GM18867 (cell line): ENCODE results near the gene QSOX1.

Experiments used
- ATAC-seq: cut with Tn5 transposase; IDR thresholded peaks from one replicate; pipeline ENCODE4 v1.9.1; 2021; ENCODE audit warnings: mild to moderate bottlenecking, moderate library complexity; ENCODE audit not compliant: unreplicated experiment

QSOX1 gene

DNA sequence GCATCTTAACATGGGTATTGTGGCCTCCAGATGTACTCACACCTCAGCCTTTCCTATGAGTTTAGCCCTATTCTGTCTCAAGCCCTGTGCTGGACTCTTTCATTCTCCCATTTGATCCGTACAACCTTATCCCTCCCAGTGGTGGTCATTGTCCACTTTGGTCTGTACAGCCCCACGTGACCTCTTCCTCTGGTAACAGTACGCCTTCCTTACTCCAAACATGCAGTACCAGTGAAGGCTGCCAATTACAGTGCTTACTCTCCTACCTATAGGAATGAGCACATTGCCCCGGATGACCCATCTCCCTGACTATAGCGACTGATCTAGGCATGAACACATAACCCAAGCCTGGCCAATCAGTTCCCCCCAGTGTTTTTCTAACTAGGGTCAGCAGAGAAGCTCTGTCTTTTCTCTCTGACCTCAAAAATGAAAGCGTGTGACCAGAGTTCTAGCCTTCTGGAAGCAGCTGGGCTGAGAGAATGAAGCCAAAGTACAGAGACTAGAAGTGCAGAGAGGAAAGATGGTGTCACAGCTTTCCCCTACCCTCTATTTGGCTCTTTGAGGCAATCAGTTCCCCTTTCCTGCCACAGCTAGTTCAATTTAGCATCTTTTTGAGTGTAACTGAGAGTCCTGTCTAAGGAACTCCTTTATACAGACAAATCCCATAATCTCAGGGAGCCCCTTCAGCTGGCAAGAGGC lies 9.9 kb upstream of the QSOX1 start:
- no peak for ATAC-seq

DNA sequence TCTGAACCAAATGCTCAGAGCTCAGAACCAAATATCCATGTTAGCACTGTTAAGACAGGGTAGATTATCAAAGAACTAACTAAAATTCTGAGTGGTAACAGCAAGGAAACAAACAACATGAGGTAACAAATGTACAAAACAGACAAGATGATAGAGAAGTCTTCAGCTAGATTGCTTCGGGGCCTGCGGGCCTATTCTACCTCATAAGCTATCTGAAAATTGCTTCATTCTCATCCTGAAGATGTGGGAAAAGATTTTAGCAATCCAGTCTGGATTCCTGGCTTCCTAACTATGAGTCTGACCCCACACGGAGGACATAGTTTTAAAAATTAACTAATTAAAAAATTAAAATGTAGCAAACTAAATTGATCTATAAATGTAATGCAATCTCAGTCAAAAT lies 9.2 kb upstream of the QSOX1 start:
- ATAC-seq, result no peak

- no peak for ATAC-seq
These were observed 3.7 kb upstream of the QSOX1 start for GRCh38 chr1:180150982-180151381.

GRCh38 chr1:180151508-180151907 lies 3.2 kb upstream of the QSOX1 start:
- no peak for ATAC-seq

- ATAC-seq, result no peak
These were observed 2.1 kb upstream of the QSOX1 start for GRCh38 chr1:180152588-180152987.

DNA sequence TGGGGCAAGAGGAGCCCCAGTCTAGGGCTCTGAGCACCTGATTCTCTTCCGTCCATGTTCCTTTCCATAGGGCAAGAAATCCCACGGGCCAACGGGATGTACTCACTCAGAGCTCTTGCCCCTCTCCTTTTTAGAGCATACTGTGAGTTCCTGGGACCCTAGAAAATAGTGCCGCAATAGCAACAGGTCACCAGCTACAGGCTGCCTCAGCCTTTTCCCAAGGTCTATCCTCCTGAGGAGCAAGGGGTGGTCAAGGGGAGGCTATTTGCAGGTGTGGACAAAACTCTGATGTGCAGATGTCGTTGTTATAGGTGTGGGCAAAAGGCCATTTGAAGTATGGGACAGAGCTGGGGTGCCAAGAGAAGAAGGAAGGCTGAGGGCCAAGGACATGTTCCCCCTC lies 1.6 kb upstream of the QSOX1 start:
- no peak for ATAC-seq

- no peak for ATAC-seq
These were observed 705 bp upstream of the QSOX1 start for GRCh38 chr1:180154003-180154324.

- no peak for ATAC-seq
These were observed 563 bp downstream of the QSOX1 start for GRCh38 chr1:180155182-180155682.

DNA sequence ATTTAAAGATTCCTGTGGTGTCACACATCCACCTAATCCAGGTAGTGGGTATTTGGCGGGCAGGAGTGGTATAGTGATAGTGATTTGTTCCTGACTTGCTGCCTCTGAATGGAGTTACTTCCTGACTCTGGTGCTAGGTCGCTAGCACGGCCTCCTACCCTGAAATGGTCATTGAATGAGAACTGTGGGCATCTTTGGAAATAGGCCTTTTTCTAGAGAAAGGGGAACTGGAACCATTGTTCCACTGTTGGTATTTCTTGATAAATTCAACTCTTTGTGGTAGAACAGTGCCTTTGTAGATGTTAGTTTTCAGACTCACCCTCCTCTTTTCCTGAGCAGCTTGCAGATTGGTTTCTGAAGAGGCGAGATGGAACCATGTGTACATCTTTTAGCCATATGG lies 1.5 kb downstream of the QSOX1 start:
- no peak for ATAC-seq

- ATAC-seq, result no peak
These were observed 2.0 kb downstream of the QSOX1 start for GRCh38 chr1:180156631-180157091.

DNA sequence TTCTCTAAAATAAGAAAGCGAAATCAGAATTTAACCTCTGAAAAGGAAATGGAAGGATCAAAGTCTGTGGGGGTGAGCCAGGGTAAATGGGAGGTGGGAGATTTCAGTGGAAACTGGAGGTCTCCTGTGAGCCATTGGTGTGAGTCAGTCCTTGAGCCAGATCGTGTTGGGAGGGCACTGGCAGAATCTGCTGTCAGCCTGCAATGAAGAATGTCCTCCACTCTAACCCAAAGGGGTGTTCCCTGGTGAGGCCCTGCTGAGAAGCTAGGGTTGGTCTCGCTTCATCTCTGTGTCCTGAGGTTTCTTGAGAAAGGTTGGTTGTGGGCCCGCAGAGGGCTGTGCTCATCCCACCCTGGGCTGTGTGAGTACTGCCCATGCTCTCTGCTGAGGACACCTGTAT lies 2.4 kb downstream of the QSOX1 start:
- ATAC-seq, result no peak

DNA sequence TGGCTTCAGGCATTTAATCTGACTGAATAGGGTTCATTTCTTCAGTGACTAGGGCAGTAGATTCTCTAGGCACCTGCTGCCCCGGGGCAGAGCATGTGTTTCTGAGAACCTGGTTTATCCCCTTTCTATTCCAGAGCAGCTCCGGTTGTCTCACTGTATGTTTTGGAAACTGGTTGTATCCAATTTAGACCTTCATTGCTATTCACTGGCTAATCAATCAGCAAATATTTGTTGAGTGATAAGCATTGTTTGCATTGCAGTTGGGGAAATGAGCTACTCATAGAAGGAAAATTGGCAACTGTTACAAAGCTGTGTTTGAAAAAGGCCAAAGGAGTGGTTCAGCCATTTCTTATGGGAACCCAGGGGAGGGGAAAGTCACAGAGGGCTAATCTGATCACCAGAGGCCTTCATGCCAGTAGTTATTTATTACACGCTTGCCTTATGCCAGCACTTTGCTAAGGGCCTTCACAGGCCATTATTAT lies 2.9 kb downstream of the QSOX1 start:
- ATAC-seq, result no peak

- no peak for ATAC-seq
These were observed 3.8 kb downstream of the QSOX1 start for GRCh38 chr1:180158149-180159147.

GRCh38 chr1:180160357-180160756 lies 5.7 kb downstream of the QSOX1 start:
- ATAC-seq, result no peak

GRCh38 chr1:180163041-180163440 lies 8.4 kb downstream of the QSOX1 start:
- no peak for ATAC-seq

GRCh38 chr1:180165096-180165495 lies 10.4 kb downstream of the QSOX1 start:
- no peak for ATAC-seq

GRCh38 chr1:180165509-180166435 lies 11.1 kb downstream of the QSOX1 start:
- no peak for ATAC-seq

DNA sequence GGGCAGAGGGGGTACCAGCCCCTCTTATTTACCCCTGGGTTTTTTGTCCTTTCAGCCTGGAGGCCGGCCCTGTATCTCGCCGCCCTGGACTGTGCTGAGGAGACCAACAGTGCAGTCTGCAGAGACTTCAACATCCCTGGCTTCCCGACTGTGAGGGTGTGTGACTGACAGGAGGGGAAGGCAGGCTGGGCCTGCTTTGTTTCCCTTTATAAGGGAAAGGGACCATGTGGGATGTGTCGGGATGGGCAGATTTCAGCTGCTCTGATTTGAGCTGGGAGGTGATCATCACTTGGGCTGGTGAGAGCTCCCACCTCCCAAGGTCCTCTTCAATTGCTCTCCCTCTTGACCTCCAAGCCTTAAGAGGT lies 11.7 kb downstream of the QSOX1 start:
- no peak for ATAC-seq

DNA sequence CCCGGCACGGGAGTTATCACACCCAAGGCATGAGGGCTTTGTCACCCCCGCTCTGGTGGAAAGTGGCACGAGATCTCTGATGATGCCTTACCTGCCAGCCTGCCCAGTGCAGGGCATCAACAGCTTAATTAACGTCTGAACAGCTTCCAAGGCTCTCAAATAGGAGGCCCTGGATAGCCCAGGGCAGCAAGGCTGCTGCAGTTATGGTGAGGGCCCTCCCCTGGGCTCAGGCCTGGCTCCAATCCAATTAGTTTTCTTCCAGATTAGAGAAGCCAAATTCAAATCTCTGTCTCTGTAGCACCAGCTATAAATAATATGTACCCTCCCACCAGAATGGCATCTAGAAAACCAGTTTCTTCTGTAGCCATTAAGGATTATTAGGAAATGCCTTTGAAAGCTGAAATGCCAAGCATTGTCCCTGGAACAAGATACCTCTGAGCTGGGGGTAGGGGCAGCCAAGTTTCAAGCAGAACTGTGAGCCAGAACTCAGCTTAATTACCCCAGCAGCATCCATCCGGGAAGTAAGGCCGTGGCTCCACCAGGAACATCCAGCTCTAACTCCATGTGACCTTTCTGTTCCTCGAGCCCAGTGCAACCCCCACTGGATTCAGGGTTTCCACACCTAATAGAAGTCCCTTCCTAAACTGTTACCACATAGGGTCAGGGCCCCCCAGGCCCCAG lies 12.5 kb downstream of the QSOX1 start:
- no peak for ATAC-seq
